Stomach smooth muscle (tissue), 2 donors: ENCODE measurements around the gene EPHB3.

Source experiments
- H3K27ac ChIP-seq: one replicate; pipeline ENCODE4 v1.7.0; 2013; ENCODE audit warnings: mild to moderate bottlenecking, low read length, inconsistent platforms
- H3K27me3 ChIP-seq, 2 donors: one replicate each; pipeline ENCODE4 v1.7.0; 2013; ENCODE audit warnings: low read length in 2 of 2; ENCODE audit not compliant: insufficient read depth in 2 of 2, control insufficient read depth in 1 of 2
- H3K36me3 ChIP-seq, 2 donors: one replicate each; pipeline ENCODE4 v1.7.0; 2013; ENCODE audit warnings: low read length in 2 of 2; ENCODE audit not compliant: control insufficient read depth in 2 of 2, insufficient read depth in 2 of 2
- H3K4me1 ChIP-seq: one replicate; pipeline ENCODE4 v1.7.0; 2013; ENCODE audit warnings: low read length; ENCODE audit not compliant: control insufficient read depth, insufficient read depth
- H3K4me3 ChIP-seq, 2 donors: one replicate each; pipeline ENCODE4 v1.7.0; 2013; ENCODE audit warnings: low read length in 2 of 2
- H3K9ac ChIP-seq, 2 donors: one replicate each; pipeline ENCODE4 v1.7.0; 2013; ENCODE audit warnings: low read length in 2 of 2, mild to moderate bottlenecking in 1 of 2
- H3K9me3 ChIP-seq, 2 donors: one replicate each; pipeline ENCODE4 v1.7.0; 2013; ENCODE audit warnings: low read length in 2 of 2; ENCODE audit not compliant: control insufficient read depth in 2 of 2
- donor health status: healthy.
- donor health status: Pancreatic carcinoma.

The EPHB3 gene

GRCh38 chr3:184582646-184583577 lies 21.3 kb downstream of the EPHB3 start:
- H3K9me3 ChIP-seq: no peaks in the 10 kb centered on the region
- peaks cover 27% of the 10 kb centered on the region for H3K4me1 ChIP-seq
- peak overlapping the region; percentile 80 to 92 for H3K9ac ChIP-seq
- peak overlapping the region; percentile 76 for H3K27ac ChIP-seq
- peaks cover 2 to 20% of the 10 kb centered on the region in 2 donors for H3K36me3 ChIP-seq
- no peaks in the 10 kb centered on the region for H3K27me3 ChIP-seq
- H3K4me3 ChIP-seq: peak overlapping the region; percentile 85 to 90

GRCh38 chr3:184583578-184584451 lies 22.2 kb downstream of the EPHB3 start:
- peak overlapping the region; percentile 80 to 92 for H3K9ac ChIP-seq
- H3K4me3 ChIP-seq: peak overlapping the region; percentile 85 to 90
- peaks cover 2 to 19% of the 10 kb centered on the region in 2 donors for H3K36me3 ChIP-seq
- peaks cover 27% of the 10 kb centered on the region for H3K4me1 ChIP-seq
- no peaks in the 10 kb centered on the region for H3K9me3 ChIP-seq
- peak overlapping the region; percentile 76 for H3K27ac ChIP-seq
- no peaks in the 10 kb centered on the region for H3K27me3 ChIP-seq

- peak overlapping the region; percentile 55 to 85 for H3K4me3 ChIP-seq
- H3K27ac ChIP-seq: peak overlapping the region; percentile 24
- no peaks in the 10 kb centered on the region for H3K9me3 ChIP-seq
- H3K27me3 ChIP-seq: no peaks in the 10 kb centered on the region
- peaks cover 27% of the 10 kb centered on the region for H3K4me1 ChIP-seq
- H3K9ac ChIP-seq: peak overlapping the region in 1 of 2 donors; percentile 55
- peaks cover 2 to 16% of the 10 kb centered on the region in 2 donors for H3K36me3 ChIP-seq
These were observed 22.9 kb downstream of the EPHB3 start for GRCh38 chr3:184584464-184584891.

GRCh38 chr3:184585545-184585944 lies 24.0 kb downstream of the EPHB3 start:
- no peak overlapping the region for H3K4me3 ChIP-seq
- H3K9me3 ChIP-seq: no peaks in the 10 kb centered on the region
- H3K27ac ChIP-seq: no peak overlapping the region
- peaks cover 27% of the 10 kb centered on the region for H3K4me1 ChIP-seq
- peaks cover 2 to 9% of the 10 kb centered on the region in 2 donors for H3K36me3 ChIP-seq
- no peak overlapping the region for H3K9ac ChIP-seq
- no peaks in the 10 kb centered on the region for H3K27me3 ChIP-seq

GRCh38 chr3:184586851-184587250 lies 25.3 kb downstream of the EPHB3 start:
- no peak overlapping the region for H3K4me3 ChIP-seq
- H3K9ac ChIP-seq: no peak overlapping the region
- no peaks in the 10 kb centered on the region for H3K9me3 ChIP-seq
- H3K27me3 ChIP-seq: no peaks in the 10 kb centered on the region
- H3K4me1 ChIP-seq: peaks cover 24% of the 10 kb centered on the region
- no peak overlapping the region for H3K27ac ChIP-seq
- H3K36me3 ChIP-seq: no peaks in the 10 kb centered on the region

GRCh38 chr3:184588776-184589175 lies 27.2 kb downstream of the EPHB3 start:
- Histone ChIP-seq H3K4me1 (peaks cover 22% of the 10 kb centered on the region), H3K27ac (no peak overlapping the region), H3K9ac (no peak overlapping the region), H3K4me3 (no peak overlapping the region), H3K9me3 (no peaks in the 10 kb centered on the region), H3K36me3 (no peaks in the 10 kb centered on the region), H3K27me3 (no peaks in the 10 kb centered on the region)

GRCh38 chr3:184590795-184591194 lies 29.2 kb downstream of the EPHB3 start:
- Histone ChIP-seq H3K27ac (no peak overlapping the region), H3K9me3 (no peaks in the 10 kb centered on the region), H3K4me1 (peaks cover 17% of the 10 kb centered on the region)

GRCh38 chr3:184591789-184592188 lies 30.2 kb downstream of the EPHB3 start:
- H3K9me3 ChIP-seq: no peaks in the 10 kb centered on the region
- no peak overlapping the region for H3K27ac ChIP-seq
- H3K4me1 ChIP-seq: peaks cover 17% of the 10 kb centered on the region
- H3K9ac ChIP-seq: no peak overlapping the region
- H3K4me3 ChIP-seq: no peak overlapping the region
- H3K27me3 ChIP-seq: no peaks in the 10 kb centered on the region
- H3K36me3 ChIP-seq: no peaks in the 10 kb centered on the region

More at GRCh38 chr3:184590795-184591194, 29.2 kb downstream of the EPHB3 start:
- Histone ChIP-seq H3K9ac (no peak overlapping the region), H3K4me3 (no peak overlapping the region), H3K36me3 (no peaks in the 10 kb centered on the region), H3K27me3 (no peaks in the 10 kb centered on the region)

- Histone ChIP-seq H3K36me3 (no peaks in the 10 kb centered on the region), H3K4me1 (peaks cover 17% of the 10 kb centered on the region), H3K27me3 (no peaks in the 10 kb centered on the region), H3K27ac (no peak overlapping the region), H3K4me3 (peak overlapping the region in 1 of 2 donors; percentile 8), H3K9ac (no peak overlapping the region), H3K9me3 (no peaks in the 10 kb centered on the region)
These were observed 31.0 kb downstream of the EPHB3 start for GRCh38 chr3:184592371-184593219.
